ENCODE results near the gene PLD1. TPM values are rescaled to one million over a fixed set of nuclear protein-coding genes. Genes with fewer than 3 reads are reported as not detected.
A peak's percentile ranks its signal among the peaks of the same experiment; 100 is the strongest.

The PLD1 gene
- total and polyA plus RNA-seq, 10 of the 15 experiments (the other 5 are each of a cell fraction or from before 2014, with no cell fraction given), result 2.9 to 108 (median 3.6) TPM

DNA sequence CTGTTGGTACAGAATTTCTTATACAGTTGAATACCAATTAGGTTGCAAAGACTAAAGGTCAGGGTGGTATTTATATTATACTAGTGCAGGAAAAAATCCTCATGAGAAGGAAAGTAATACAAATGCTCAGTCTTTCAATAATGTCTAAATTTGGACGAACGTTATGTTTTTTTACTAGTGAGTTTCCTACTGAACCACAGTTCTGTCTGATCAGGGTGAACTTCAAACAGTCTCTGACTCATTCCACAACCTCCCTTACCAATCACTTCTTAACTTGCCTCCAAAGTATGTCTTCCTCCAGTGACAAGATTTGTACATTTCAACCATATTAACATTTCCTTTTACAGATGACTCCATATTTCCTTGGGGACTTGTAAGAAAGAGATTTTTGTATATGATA lies 36.3 kb upstream of the PLD1 start (continued):
- TF ChIP-seq, protein P1, sequence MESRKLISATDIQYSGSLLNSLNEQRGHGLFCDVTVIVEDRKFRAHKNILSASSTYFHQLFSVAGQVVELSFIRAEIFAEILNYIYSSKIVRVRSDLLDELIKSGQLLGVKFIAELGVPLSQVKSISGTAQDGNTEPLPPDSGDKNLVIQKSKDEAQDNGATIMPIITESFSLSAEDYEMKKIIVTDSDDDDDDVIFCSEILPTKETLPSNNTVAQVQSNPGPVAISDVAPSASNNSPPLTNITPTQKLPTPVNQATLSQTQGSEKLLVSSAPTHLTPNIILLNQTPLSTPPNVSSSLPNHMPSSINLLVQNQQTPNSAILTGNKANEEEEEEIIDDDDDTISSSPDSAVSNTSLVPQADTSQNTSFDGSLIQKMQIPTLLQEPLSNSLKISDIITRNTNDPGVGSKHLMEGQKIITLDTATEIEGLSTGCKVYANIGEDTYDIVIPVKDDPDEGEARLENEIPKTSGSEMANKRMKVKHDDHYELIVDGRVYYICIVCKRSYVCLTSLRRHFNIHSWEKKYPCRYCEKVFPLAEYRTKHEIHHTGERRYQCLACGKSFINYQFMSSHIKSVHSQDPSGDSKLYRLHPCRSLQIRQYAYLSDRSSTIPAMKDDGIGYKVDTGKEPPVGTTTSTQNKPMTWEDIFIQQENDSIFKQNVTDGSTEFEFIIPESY (IDR thresholded peaks at IDR 0.05), result no peak
- no peak for TF ChIP-seq SREBF2 (IDR thresholded peaks at IDR 0.05; ENCODE audit: low read length)
- TF ChIP-seq TAF1 (IDR thresholded peaks at IDR 0.05; ENCODE audit: borderline replicate concordance, low read depth, low read length), result no peak
- TF ChIP-seq CREB1 (IDR thresholded peaks at IDR 0.05; ENCODE audit: low read depth), result peak; percentile 36; the same call in 1 of the 2 replicates
- no peak for TF ChIP-seq LARP7 (IDR thresholded peaks at IDR 0.05)
- TF ChIP-seq, protein P2, sequence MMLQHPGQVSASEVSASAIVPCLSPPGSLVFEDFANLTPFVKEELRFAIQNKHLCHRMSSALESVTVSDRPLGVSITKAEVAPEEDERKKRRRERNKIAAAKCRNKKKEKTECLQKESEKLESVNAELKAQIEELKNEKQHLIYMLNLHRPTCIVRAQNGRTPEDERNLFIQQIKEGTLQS (IDR thresholded peaks at IDR 0.05; ENCODE audit: borderline replicate concordance, extremely low read depth, low read depth, low read length), result no peak
- no peak for TF ChIP-seq ZZZ3 (IDR thresholded peaks at IDR 0.05; ENCODE audit: control insufficient read depth, insufficient read length, low read depth)
- no peak for TF ChIP-seq TCF12 (IDR thresholded peaks at IDR 0.05; ENCODE audit: low read depth, low read length)
- no peak for TF ChIP-seq YBX1 (IDR thresholded peaks at IDR 0.05)
- no peak for TF ChIP-seq HDGF (IDR thresholded peaks at IDR 0.05)
- peak in 1 of 2 experiments; percentile 66; a peak in 1 of 4 replicates for TF ChIP-seq CEBPB (IDR thresholded peaks at IDR 0.05; ENCODE audit: borderline replicate concordance in 1 of 2, low read depth in 2 of 2, low read length in 2 of 2)
- peak; percentile 24 to 46; a peak in 1 of 4 replicates for TF ChIP-seq BHLHE40 (IDR thresholded peaks at IDR 0.05; ENCODE audit: borderline replicate concordance in 1 of 2, low read depth in 2 of 2, low read length in 1 of 2)
- peak; percentile 90 for TF ChIP-seq JUND (IDR thresholded peaks at IDR 0.05; ENCODE audit: low read depth, low read length)
- TF ChIP-seq, protein P3, sequence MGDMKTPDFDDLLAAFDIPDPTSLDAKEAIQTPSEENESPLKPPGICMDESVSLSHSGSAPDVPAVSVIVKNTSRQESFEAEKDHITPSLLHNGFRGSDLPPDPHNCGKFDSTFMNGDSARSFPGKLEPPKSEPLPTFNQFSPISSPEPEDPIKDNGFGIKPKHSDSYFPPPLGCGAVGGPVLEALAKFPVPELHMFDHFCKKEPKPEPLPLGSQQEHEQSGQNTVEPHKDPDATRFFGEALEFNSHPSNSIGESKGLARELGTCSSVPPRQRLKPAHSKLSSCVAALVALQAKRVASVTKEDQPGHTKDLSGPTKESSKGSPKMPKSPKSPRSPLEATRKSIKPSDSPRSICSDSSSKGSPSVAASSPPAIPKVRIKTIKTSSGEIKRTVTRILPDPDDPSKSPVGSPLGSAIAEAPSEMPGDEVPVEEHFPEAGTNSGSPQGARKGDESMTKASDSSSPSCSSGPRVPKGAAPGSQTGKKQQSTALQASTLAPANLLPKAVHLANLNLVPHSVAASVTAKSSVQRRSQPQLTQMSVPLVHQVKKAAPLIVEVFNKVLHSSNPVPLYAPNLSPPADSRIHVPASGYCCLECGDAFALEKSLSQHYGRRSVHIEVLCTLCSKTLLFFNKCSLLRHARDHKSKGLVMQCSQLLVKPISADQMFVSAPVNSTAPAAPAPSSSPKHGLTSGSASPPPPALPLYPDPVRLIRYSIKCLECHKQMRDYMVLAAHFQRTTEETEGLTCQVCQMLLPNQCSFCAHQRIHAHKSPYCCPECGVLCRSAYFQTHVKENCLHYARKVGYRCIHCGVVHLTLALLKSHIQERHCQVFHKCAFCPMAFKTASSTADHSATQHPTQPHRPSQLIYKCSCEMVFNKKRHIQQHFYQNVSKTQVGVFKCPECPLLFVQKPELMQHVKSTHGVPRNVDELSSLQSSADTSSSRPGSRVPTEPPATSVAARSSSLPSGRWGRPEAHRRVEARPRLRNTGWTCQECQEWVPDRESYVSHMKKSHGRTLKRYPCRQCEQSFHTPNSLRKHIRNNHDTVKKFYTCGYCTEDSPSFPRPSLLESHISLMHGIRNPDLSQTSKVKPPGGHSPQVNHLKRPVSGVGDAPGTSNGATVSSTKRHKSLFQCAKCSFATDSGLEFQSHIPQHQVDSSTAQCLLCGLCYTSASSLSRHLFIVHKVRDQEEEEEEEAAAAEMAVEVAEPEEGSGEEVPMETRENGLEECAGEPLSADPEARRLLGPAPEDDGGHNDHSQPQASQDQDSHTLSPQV (IDR thresholded peaks at IDR 0.05), result no peak
- TF ChIP-seq SRF (IDR thresholded peaks at IDR 0.05; ENCODE audit: low read depth in 2 of 2, low read length in 2 of 2), result 0 out of 4 replicates have a peak, but pooled peaks of 1 of the 2 experiments have one; percentile 17
- TF ChIP-seq, protein P4, sequence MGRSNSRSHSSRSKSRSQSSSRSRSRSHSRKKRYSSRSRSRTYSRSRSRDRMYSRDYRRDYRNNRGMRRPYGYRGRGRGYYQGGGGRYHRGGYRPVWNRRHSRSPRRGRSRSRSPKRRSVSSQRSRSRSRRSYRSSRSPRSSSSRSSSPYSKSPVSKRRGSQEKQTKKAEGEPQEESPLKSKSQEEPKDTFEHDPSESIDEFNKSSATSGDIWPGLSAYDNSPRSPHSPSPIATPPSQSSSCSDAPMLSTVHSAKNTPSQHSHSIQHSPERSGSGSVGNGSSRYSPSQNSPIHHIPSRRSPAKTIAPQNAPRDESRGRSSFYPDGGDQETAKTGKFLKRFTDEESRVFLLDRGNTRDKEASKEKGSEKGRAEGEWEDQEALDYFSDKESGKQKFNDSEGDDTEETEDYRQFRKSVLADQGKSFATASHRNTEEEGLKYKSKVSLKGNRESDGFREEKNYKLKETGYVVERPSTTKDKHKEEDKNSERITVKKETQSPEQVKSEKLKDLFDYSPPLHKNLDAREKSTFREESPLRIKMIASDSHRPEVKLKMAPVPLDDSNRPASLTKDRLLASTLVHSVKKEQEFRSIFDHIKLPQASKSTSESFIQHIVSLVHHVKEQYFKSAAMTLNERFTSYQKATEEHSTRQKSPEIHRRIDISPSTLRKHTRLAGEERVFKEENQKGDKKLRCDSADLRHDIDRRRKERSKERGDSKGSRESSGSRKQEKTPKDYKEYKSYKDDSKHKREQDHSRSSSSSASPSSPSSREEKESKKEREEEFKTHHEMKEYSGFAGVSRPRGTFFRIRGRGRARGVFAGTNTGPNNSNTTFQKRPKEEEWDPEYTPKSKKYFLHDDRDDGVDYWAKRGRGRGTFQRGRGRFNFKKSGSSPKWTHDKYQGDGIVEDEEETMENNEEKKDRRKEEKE (IDR thresholded peaks at IDR 0.05), result no peak
- TF ChIP-seq EZH2 (IDR thresholded peaks at IDR 0.05; ENCODE audit: borderline replicate concordance, control insufficient read depth, low read depth, low read length), result no peak
- TF ChIP-seq NR2F1 (conservative IDR thresholded peaks at IDR 0.05), result peak; percentile 69
- TF ChIP-seq, protein P5, sequence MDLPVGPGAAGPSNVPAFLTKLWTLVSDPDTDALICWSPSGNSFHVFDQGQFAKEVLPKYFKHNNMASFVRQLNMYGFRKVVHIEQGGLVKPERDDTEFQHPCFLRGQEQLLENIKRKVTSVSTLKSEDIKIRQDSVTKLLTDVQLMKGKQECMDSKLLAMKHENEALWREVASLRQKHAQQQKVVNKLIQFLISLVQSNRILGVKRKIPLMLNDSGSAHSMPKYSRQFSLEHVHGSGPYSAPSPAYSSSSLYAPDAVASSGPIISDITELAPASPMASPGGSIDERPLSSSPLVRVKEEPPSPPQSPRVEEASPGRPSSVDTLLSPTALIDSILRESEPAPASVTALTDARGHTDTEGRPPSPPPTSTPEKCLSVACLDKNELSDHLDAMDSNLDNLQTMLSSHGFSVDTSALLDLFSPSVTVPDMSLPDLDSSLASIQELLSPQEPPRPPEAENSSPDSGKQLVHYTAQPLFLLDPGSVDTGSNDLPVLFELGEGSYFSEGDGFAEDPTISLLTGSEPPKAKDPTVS (IDR thresholded peaks at IDR 0.05; ENCODE audit: low read depth, low read length), result no peak
- TF ChIP-seq RB1 (IDR thresholded peaks at IDR 0.05; ENCODE audit: borderline replicate concordance), result no peak

All from GM12878 (cell line).